ENCODE measurements around the gene SPX.
A peak's percentile ranks its signal among the peaks of the same experiment; 100 is the strongest.

Gene SPX

GRCh38 chr12:21501258-21502163, 24.6 kb upstream of the SPX start, which contains the start of the genes GOLT1B and RECQL:
TSS of gene GOLT1B (plus strand) at chr12:21501789. CDS start at chr12:21501924, 135 bp downstream.
TSS of gene RECQL (minus strand) at chr12:21501635. CDS start at chr12:21499570, 2,065 bp downstream.
- Histone ChIP-seq H3K4me3 (peak within 1 kb of the TSS; percentile 85), H3K27ac (peak within 1 kb of the TSS; percentile 73 to 95)
- peak; percentile 98 for DNase-seq (ENCODE audit: low spot score)
- TF ChIP-seq, protein P1, sequence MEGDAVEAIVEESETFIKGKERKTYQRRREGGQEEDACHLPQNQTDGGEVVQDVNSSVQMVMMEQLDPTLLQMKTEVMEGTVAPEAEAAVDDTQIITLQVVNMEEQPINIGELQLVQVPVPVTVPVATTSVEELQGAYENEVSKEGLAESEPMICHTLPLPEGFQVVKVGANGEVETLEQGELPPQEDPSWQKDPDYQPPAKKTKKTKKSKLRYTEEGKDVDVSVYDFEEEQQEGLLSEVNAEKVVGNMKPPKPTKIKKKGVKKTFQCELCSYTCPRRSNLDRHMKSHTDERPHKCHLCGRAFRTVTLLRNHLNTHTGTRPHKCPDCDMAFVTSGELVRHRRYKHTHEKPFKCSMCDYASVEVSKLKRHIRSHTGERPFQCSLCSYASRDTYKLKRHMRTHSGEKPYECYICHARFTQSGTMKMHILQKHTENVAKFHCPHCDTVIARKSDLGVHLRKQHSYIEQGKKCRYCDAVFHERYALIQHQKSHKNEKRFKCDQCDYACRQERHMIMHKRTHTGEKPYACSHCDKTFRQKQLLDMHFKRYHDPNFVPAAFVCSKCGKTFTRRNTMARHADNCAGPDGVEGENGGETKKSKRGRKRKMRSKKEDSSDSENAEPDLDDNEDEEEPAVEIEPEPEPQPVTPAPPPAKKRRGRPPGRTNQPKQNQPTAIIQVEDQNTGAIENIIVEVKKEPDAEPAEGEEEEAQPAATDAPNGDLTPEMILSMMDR (IDR thresholded peaks at IDR 0.05), result no peak

DNA sequence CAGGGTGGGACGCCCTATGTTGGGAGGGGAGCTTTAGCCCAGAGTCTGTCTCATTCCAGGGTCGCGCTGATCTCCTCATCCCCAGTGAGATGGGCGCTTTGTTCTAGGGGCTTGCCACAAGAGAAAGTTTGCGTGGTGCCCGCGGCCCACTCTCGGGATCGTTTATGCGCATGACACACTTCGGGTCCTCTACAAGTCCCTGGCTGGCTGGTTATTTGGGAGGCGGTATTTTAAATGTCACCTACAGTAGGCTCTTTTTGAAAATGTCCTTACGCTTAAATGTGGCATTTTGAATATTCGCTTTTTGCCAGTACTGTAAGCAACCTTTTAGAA, 24.0 kb upstream of the SPX start:
- Histone ChIP-seq H3K4me3 (peak overlapping the region; percentile 85), H3K27ac (peak overlapping the region; percentile 73 to 95)
- DNase-seq (ENCODE audit: low spot score), result no peak
- TF ChIP-seq, protein P1 (IDR thresholded peaks at IDR 0.05), result no peak

DNA sequence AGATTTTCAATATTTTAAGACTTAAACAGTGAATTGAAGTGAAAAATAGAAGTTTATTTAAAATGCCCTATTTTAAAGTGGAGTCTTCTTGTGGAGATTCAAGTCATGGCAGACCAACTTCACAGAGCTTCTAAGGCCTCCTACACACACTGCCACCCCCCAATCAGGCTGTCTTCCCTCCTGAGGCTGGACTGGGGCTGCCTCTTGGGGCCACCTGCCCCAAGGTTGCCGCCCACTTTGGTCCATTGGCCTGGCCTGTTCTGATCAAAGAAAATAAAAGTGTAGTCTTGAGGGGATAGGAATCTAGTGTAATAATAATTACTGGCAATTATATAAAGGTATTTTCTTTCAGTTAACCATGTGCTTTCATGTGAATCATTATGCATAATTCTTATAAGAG, 23.2 kb upstream of the SPX start:
- TF ChIP-seq, protein P1 (IDR thresholded peaks at IDR 0.05), result no peak
- Histone ChIP-seq H3K4me3 (peak overlapping the region; percentile 85), H3K27ac (no peak overlapping the region)
- no peak for DNase-seq (ENCODE audit: low spot score)

DNA sequence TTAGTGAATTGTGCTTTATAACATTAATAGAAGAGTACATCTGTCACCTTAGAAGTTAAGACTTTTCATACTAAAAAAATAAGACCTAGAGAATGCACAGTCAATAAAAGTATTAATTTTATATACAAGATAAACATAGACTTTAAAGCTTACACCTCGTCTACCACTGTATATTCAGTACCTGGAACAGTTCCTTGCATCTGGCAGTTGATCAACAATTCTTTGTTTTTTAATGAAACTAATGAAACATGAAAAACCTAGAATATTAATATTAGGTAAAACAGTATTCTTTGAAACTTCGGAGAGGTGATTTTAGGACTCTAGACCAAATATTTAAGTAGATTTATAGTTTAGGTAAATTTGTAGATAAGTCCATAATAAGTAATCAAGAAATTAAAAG, 20.2 kb upstream of the SPX start:
- no peak for DNase-seq (ENCODE audit: low spot score)
- TF ChIP-seq, protein P1 (IDR thresholded peaks at IDR 0.05), result no peak
- Histone ChIP-seq H3K4me3 (no peak overlapping the region), H3K27ac (no peak overlapping the region)

- no peak for DNase-seq (ENCODE audit: low spot score)
- Histone ChIP-seq H3K4me3 (no peak overlapping the region), H3K27ac (no peak overlapping the region)
- TF ChIP-seq, protein P1 (IDR thresholded peaks at IDR 0.05), result no peak
Observed at GRCh38 chr12:21507849-21508248, 18.2 kb upstream of the SPX start.

GRCh38 chr12:21509768-21510167, 16.3 kb upstream of the SPX start:
- TF ChIP-seq, protein P1 (IDR thresholded peaks at IDR 0.05), result no peak
- Histone ChIP-seq H3K27ac (no peak overlapping the region), H3K4me3 (no peak overlapping the region)
- no peak for DNase-seq (ENCODE audit: low spot score)

DNA sequence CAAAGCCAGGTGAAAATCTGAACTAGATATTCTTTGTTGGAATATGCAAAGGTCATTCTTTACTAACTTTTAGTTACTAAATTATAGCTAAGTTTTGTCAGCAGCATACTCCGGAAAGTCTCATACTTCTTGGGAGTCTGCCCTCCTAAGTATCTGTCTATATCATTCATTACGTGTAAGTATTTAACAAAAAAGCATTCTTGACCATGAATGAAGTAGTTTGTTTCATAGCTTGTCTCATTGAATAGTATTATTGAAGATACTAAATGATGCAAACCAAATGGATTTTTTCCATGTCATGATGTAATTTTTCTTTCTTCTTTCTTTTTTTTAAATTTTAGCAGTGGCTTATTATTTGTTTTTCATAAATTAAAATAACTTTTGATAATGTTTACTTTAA, 9.8 kb upstream of the SPX start:
- TF ChIP-seq, protein P1 (IDR thresholded peaks at IDR 0.05), result no peak

More for the DNA sequence above, 9.8 kb upstream of the SPX start:
- Histone ChIP-seq H3K4me3 (no peak overlapping the region), H3K27ac (no peak overlapping the region)
- DNase-seq (ENCODE audit: low spot score), result no peak

Data from coronary artery (tissue), 2 donors.